ENCODE measurements around the gene SLC39A6.

SLC39A6 gene

GRCh38 chr18:36064027-36064808 lies 64.9 kb downstream of the SLC39A6 start:
- no peak for TF ChIP-seq CTCF (IDR thresholded peaks at IDR 0.05; ENCODE audit: insufficient read depth, low read depth, low read length, missing control alignments)
- DNase-seq (ENCODE audit: low read depth): no peak
- no peak overlapping the region for H3K4me3 ChIP-seq (ENCODE audit: low read depth, low read length)

- no peak for DNase-seq (ENCODE audit: low read depth)
- TF ChIP-seq CTCF (IDR thresholded peaks at IDR 0.05; ENCODE audit: insufficient read depth, low read depth, low read length, missing control alignments): no peak
- H3K4me3 ChIP-seq (ENCODE audit: low read depth, low read length): no peak overlapping the region
Observed at GRCh38 chr18:36058674-36059073, 70.5 kb downstream of the SLC39A6 start.
